Chondrocyte (in vitro differentiated cells): Measurements from ENCODE around the gene STIM2. TPM values are rescaled to one million over a fixed set of nuclear protein-coding genes. Genes with fewer than 3 reads are reported as not detected.

ENCODE experiments used
- DNase-seq: peaks from one replicate; pipeline ENCODE4 v3.0.0; 2021; ENCODE audit warnings: mixed read lengths, low spot score
- H3K27ac Mint-ChIP-seq: one replicate; pipeline ENCODE4 v1.8.0; 2021; ENCODE audit warnings: mild to moderate bottlenecking, moderate library complexity, mixed read lengths; ENCODE audit not compliant: unreplicated experiment
- H3K27me3 Mint-ChIP-seq: 2 replicates; pipeline ENCODE4 v1.8.0; 2021; ENCODE audit warnings: low read depth, mixed read lengths
- H3K36me3 Mint-ChIP-seq: 2 replicates; pipeline ENCODE4 v1.8.0; 2021; ENCODE audit warnings: low read depth, mixed read lengths
- H3K4me1 Mint-ChIP-seq: 2 replicates; pipeline ENCODE4 v1.8.0; 2021; ENCODE audit warnings: low read depth, mild to moderate bottlenecking, mixed read lengths
- H3K4me3 Mint-ChIP-seq: one replicate; pipeline ENCODE4 v1.8.0; 2021; ENCODE audit warnings: mild to moderate bottlenecking, moderate library complexity, mixed read lengths; ENCODE audit not compliant: unreplicated experiment
- H3K9me3 Mint-ChIP-seq: 2 replicates; pipeline ENCODE4 v1.8.0; 2021; ENCODE audit warnings: low read depth, mixed read lengths
- total RNA-seq: library from RNA; stranded (reverse); gene quantifications from 3 replicates; pipeline ENCODE4 v1.2.1, GENCODE V29; 2021
- TF ChIP-seq, protein P1 (sequence below): fragments of 200-600 bp; sonication (generic); IDR thresholded peaks from 2 replicates; pipeline ENCODE4 v1.5.0; 2021; ENCODE audit warnings: antibody characterized with exemption, mild to moderate bottlenecking, moderate library complexity

The STIM2 gene
- total RNA-seq, 1 donor from 2014 or later, result 13.5 TPM

GRCh38 chr4:26995316-26995715 lies 134.7 kb downstream of the STIM2 start:
- Mint-ChIP-seq H3K4me3 (no peak overlapping the region), H3K4me1 (peaks cover 7% of the 10 kb centered on the region), H3K27ac (no peak overlapping the region), H3K9me3 (peaks cover 6% of the 10 kb centered on the region), H3K27me3 (no peaks in the 10 kb centered on the region), H3K36me3 (peaks cover 1% of the 10 kb centered on the region)
- no peak for DNase-seq
- TF ChIP-seq, protein P1, sequence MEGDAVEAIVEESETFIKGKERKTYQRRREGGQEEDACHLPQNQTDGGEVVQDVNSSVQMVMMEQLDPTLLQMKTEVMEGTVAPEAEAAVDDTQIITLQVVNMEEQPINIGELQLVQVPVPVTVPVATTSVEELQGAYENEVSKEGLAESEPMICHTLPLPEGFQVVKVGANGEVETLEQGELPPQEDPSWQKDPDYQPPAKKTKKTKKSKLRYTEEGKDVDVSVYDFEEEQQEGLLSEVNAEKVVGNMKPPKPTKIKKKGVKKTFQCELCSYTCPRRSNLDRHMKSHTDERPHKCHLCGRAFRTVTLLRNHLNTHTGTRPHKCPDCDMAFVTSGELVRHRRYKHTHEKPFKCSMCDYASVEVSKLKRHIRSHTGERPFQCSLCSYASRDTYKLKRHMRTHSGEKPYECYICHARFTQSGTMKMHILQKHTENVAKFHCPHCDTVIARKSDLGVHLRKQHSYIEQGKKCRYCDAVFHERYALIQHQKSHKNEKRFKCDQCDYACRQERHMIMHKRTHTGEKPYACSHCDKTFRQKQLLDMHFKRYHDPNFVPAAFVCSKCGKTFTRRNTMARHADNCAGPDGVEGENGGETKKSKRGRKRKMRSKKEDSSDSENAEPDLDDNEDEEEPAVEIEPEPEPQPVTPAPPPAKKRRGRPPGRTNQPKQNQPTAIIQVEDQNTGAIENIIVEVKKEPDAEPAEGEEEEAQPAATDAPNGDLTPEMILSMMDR, result no peak

- DNase-seq, result no peak
- Mint-ChIP-seq H3K27me3 (no peaks in the 10 kb centered on the region), H3K36me3 (peaks cover 1% of the 10 kb centered on the region), H3K9me3 (no peaks in the 10 kb centered on the region), H3K4me1 (peaks cover 7% of the 10 kb centered on the region), H3K27ac (no peak overlapping the region), H3K4me3 (no peak overlapping the region)
- TF ChIP-seq, protein P1, result no peak
Observed at GRCh38 chr4:26996745-26997144, 136.1 kb downstream of the STIM2 start.

DNA sequence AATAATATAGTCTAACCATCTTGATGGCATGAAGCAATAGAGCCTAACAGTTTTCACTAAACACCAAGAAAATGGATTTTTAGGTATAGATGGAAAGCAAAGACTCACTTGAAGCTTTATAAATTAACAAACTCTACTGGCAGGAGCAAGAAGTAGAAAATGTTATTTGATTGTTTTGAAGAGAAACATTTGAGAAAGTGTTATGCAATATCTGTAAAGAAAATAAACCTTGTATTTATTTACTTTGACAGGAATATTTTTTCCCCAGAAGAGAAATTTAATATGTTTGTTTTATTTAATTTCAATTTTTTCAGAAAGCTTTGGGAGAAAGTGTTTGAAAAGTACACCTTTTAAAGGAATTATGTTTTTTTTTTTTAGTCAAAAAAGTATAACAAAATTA lies 139.0 kb downstream of the STIM2 start:
- peaks cover 10% of the 10 kb centered on the region for H3K4me1 Mint-ChIP-seq
- H3K9me3 Mint-ChIP-seq, result no peaks in the 10 kb centered on the region
- TF ChIP-seq, protein P1, result no peak
- no peak overlapping the region for H3K4me3 Mint-ChIP-seq
- peaks cover 3% of the 10 kb centered on the region for H3K36me3 Mint-ChIP-seq
- no peak overlapping the region for H3K27ac Mint-ChIP-seq
- no peaks in the 10 kb centered on the region for H3K27me3 Mint-ChIP-seq
- DNase-seq, result no peak

- Mint-ChIP-seq H3K27ac (no peak overlapping the region), H3K4me3 (no peak overlapping the region), H3K36me3 (peaks cover 3% of the 10 kb centered on the region), H3K9me3 (no peaks in the 10 kb centered on the region), H3K27me3 (no peaks in the 10 kb centered on the region), H3K4me1 (peaks cover 14% of the 10 kb centered on the region)
- TF ChIP-seq, protein P1, result no peak
- DNase-seq, result no peak
Observed at GRCh38 chr4:27000122-27000521, 139.5 kb downstream of the STIM2 start.

GRCh38 chr4:27000820-27001219 lies 140.2 kb downstream of the STIM2 start:
- Mint-ChIP-seq H3K9me3 (no peaks in the 10 kb centered on the region), H3K4me3 (no peak overlapping the region), H3K27me3 (no peaks in the 10 kb centered on the region), H3K4me1 (peaks cover 20% of the 10 kb centered on the region), H3K36me3 (peaks cover 1% of the 10 kb centered on the region), H3K27ac (no peak overlapping the region)
- DNase-seq, result no peak
- TF ChIP-seq, protein P1, result peak; percentile 33
